H1 (cell line): Measurements from ENCODE around the gene BIRC7. TPM values are rescaled to one million over a fixed set of nuclear protein-coding genes. Genes with fewer than 3 reads are reported as not detected.

ENCODE experiments used
- TAF7 ChIP-seq: optimal IDR thresholded peaks from 2 replicates; pipeline ENCODE3; 2011; ENCODE audit warnings: low read depth, mild to moderate bottlenecking, inconsistent platforms, low read length, moderate library complexity, borderline replicate concordance
- polyA plus RNA-seq, 7 experiments: library from polyadenylated mRNA; depleted of rRNA in 3 of 7; stranded (reverse) in 5 of 7; unstranded in 2 of 7; fragments of >200 nt in 5 of 7; fragments of 200-250 nt in 2 of 7; gene quantifications; 1 replicate in 5 of 7; 2 replicates in 1 of 7; 4 replicates in 1 of 7; pipeline versions ENCODE4 v1.2.1 to v1.2.3, GENCODE V29; 2011 to 2013; ENCODE audit warnings: missing spikeins in 2 of 7, mixed read lengths in 2 of 7
- total RNA-seq: library from RNA; stranded (reverse); fragmentation: NEBNext Ultra II Directional; extraction: Animal tissue kit (Norgen Biotek cat#: 25700); gene quantifications from 2 replicates; pipeline ENCODE4 v1.2.1, GENCODE V29; 2021

BIRC7 gene
- total and polyA plus RNA-seq, 2 of the 8 experiments (the other 6 are each of a cell fraction or from before 2014, with no cell fraction given): 0.11 to 0.41 TPM

- no peak for TF ChIP-seq TAF7
Observed at GRCh38 chr20:63240004-63240403, 4.3 kb downstream of the BIRC7 start (continued).
